ENCODE data around the gene FOXL3.
"Not testable (repeated sequence)": the region's sequence is repeated elsewhere in the genome, so short reads cannot be mapped to it uniquely, and the experiment has no call there.

FOXL3 gene

GRCh38 chr7:289756-290553, at the start of gene FOXL3:
Gene FOXL3, plus strand, starts transcription at chr7:290170. Its CDS starts 0 bp downstream, at chr7:290170.
- TF ChIP-seq CTCF (IDR thresholded peaks at IDR 0.05; ENCODE audit: low read depth, low read length), result no peak
- H3K4me3 ChIP-seq (ENCODE audit: low read depth, low read length), result no peak within 1 kb of the TSS
- no peak within 1 kb of the TSS for H3K27ac ChIP-seq
- peaks cover 56% of the 10 kb centered on the region for H3K27me3 ChIP-seq (ENCODE audit: insufficient read depth, low read depth, severe bottlenecking)
- no peak for DNase-seq
- H3K9me3 ChIP-seq (ENCODE audit: severe bottlenecking), result peaks cover 10% of the 10 kb centered on the region
- no peaks in the 10 kb centered on the region for H3K36me3 ChIP-seq

- peak; percentile 92 for DNase-seq
- Histone ChIP-seq H3K4me3 (ENCODE audit: low read depth, low read length) (peak overlapping the region; percentile 13; the same call in 1 of the 2 replicates), H3K27me3 (ENCODE audit: insufficient read depth, low read depth, severe bottlenecking) (no peaks in the 10 kb centered on the region), H3K9me3 (ENCODE audit: severe bottlenecking) (no peaks in the 10 kb centered on the region), H3K36me3 (no peaks in the 10 kb centered on the region), H3K27ac (peak overlapping the region; percentile 83)
- no peak for TF ChIP-seq CTCF (IDR thresholded peaks at IDR 0.05; ENCODE audit: low read depth, low read length)
Observed at GRCh38 chr7:240887-241421, 49.0 kb upstream of the FOXL3 start.

GRCh38 chr7:241513-241912, 48.5 kb upstream of the FOXL3 start:
- Histone ChIP-seq H3K27ac (peak overlapping the region; percentile 7; the same call in 1 of the 2 replicates), H3K4me3 (ENCODE audit: low read depth, low read length) (no peak overlapping the region), H3K27me3 (ENCODE audit: insufficient read depth, low read depth, severe bottlenecking) (no peaks in the 10 kb centered on the region), H3K9me3 (ENCODE audit: severe bottlenecking) (no peaks in the 10 kb centered on the region), H3K36me3 (no peaks in the 10 kb centered on the region)
- DNase-seq, result no peak
- no peak for TF ChIP-seq CTCF (IDR thresholded peaks at IDR 0.05; ENCODE audit: low read depth, low read length)

- not testable (repeated sequence) for H3K27ac ChIP-seq; H3K9me3 ChIP-seq (ENCODE audit: severe bottlenecking); H3K36me3 ChIP-seq
Observed at GRCh38 chr7:242826-243579, 47.0 kb upstream of the FOXL3 start.

GRCh38 chr7:243580-243978, 46.4 kb upstream of the FOXL3 start:
- H3K9me3 ChIP-seq (ENCODE audit: severe bottlenecking); H3K36me3 ChIP-seq; DNase-seq; H3K4me3 ChIP-seq (ENCODE audit: low read depth, low read length); H3K27me3 ChIP-seq (ENCODE audit: insufficient read depth, low read depth, severe bottlenecking); H3K27ac ChIP-seq: not testable (repeated sequence)

More at GRCh38 chr7:242826-243579, 47.0 kb upstream of the FOXL3 start:
- not testable (repeated sequence) for H3K27me3 ChIP-seq (ENCODE audit: insufficient read depth, low read depth, severe bottlenecking); H3K4me3 ChIP-seq (ENCODE audit: low read depth, low read length); DNase-seq

GRCh38 chr7:244974-245373, 45.0 kb upstream of the FOXL3 start:
- Histone ChIP-seq H3K9me3 (ENCODE audit: severe bottlenecking) (no peaks in the 10 kb centered on the region), H3K27me3 (ENCODE audit: insufficient read depth, low read depth, severe bottlenecking) (no peaks in the 10 kb centered on the region), H3K27ac (no peak overlapping the region), H3K4me3 (ENCODE audit: low read depth, low read length) (no peak overlapping the region), H3K36me3 (0 out of 2 replicates have a peak, but pooled peaks cover 3% of the 10 kb centered on the region)
- DNase-seq, result no peak
- no peak for TF ChIP-seq CTCF (IDR thresholded peaks at IDR 0.05; ENCODE audit: low read depth, low read length)

All from WERI-Rb-1 (cell line).